IMR-90 (cell line): ENCODE data around the gene MEX3A. TPM values are rescaled to one million over a fixed set of nuclear protein-coding genes. Genes with fewer than 3 reads are reported as not detected.

Source experiments
- ATAC-seq: fragments of 200-7000 bp; cut with Tn5 transposase; 2 replicates; pipeline ENCODE4 v1.9.1; 2020; ENCODE audit warnings: low read depth, mild to moderate bottlenecking, moderate library complexity
- BruUV-seq: library from RNA; stranded (reverse); fragments of 400-500 nt; replicated peaks from 2 replicates; lab custom pipeline; 2021; lab: Mats Ljungman, UMichigan
- CTCF ChIA-PET: fragments of 300-600 bp; formaldehyde crosslinking; extraction: SDS; loops from one replicate; lab custom pipeline; 2021; ENCODE audit warnings: antibody characterized with exemption; lab: Yijun Ruan, JAX
- POLR2A ChIA-PET: fragments of 300-600 bp; sonication (Branson Sonifier 250); formaldehyde crosslinking; loops from one replicate; lab custom pipeline; 2022; ENCODE audit warnings: antibody characterized with exemption; ENCODE audit not compliant: unreplicated experiment; lab: Charles Lee
- DNase-seq: peaks from one replicate; pipeline ENCODE4 v3.0.0; 2013
- H2AFZ ChIP-seq: replicated peaks from 2 replicates; pipeline ENCODE3; 2013; ENCODE audit warnings: low read length, mild to moderate bottlenecking; ENCODE audit not compliant: poor library complexity
- H2AK5ac ChIP-seq: 2 replicates; pipeline ENCODE4 v1.6.1; 2013; ENCODE audit warnings: low read depth, low read length, inconsistent platforms
- H2AK9ac ChIP-seq: replicated peaks from 2 replicates; pipeline ENCODE3; 2013; ENCODE audit warnings: mild to moderate bottlenecking, low read depth, low read length, moderate library complexity; ENCODE audit not compliant: poor library complexity
- H2BK120ac ChIP-seq: 2 replicates; pipeline ENCODE4 v1.6.1; 2013; ENCODE audit warnings: low read depth, low read length, inconsistent platforms
- H2BK15ac ChIP-seq: 3 replicates; pipeline ENCODE4 v1.6.1; 2013; ENCODE audit warnings: low read depth, low read length, inconsistent platforms
- H2BK20ac ChIP-seq: 2 replicates; pipeline ENCODE4 v1.6.1; 2013; ENCODE audit warnings: low read depth, mild to moderate bottlenecking, inconsistent platforms, low read length, moderate library complexity
- H2BK5ac ChIP-seq: 2 replicates; pipeline ENCODE4 v1.6.1; 2013; ENCODE audit warnings: mild to moderate bottlenecking, low read depth, low read length, inconsistent platforms; ENCODE audit not compliant: poor library complexity, severe bottlenecking
- H3K14ac ChIP-seq: replicated peaks from 2 replicates; pipeline ENCODE4 v1.6.1; 2013; ENCODE audit warnings: low read depth, low read length, inconsistent platforms
- H3K18ac ChIP-seq: 2 replicates; pipeline ENCODE4 v1.6.1; 2013; ENCODE audit warnings: low read depth, low read length, control low read depth
- H3K23ac ChIP-seq: 2 replicates; pipeline ENCODE4 v1.6.1; 2013; ENCODE audit warnings: low read depth, low read length, inconsistent platforms
- H3K27ac ChIP-seq: 2 replicates; pipeline ENCODE4 v1.5.1; 2013; ENCODE audit warnings: mild to moderate bottlenecking, control low read depth, low read length; ENCODE audit not compliant: insufficient read depth
- H3K27me3 ChIP-seq: 2 replicates; pipeline ENCODE4 v1.6.1; 2013; ENCODE audit warnings: low read length; ENCODE audit not compliant: control insufficient read depth, insufficient read depth
- H3K36me3 ChIP-seq: 2 replicates; pipeline ENCODE4 v1.6.1; 2013; ENCODE audit warnings: low read length, mixed read lengths; ENCODE audit not compliant: control insufficient read depth, insufficient read depth
- H3K4ac ChIP-seq: 2 replicates; pipeline ENCODE4 v1.6.1; 2013; ENCODE audit warnings: low read depth, low read length, inconsistent platforms
- H3K4me1 ChIP-seq: 2 replicates; pipeline ENCODE4 v1.6.1; 2013; ENCODE audit warnings: low read length, mixed read lengths; ENCODE audit not compliant: control insufficient read depth, insufficient read depth
- H3K4me2 ChIP-seq: 2 replicates; pipeline ENCODE4 v1.6.1; 2013; ENCODE audit warnings: low read depth, mild to moderate bottlenecking, control low read depth, low read length, moderate library complexity
- H3K4me3 ChIP-seq: 2 replicates; pipeline ENCODE4 v1.5.1; 2013; ENCODE audit warnings: low read depth, mild to moderate bottlenecking, control low read depth, low read length, moderate library complexity; ENCODE audit not compliant: insufficient read depth
- H3K56ac ChIP-seq: 2 replicates; pipeline ENCODE4 v1.6.1; 2013; ENCODE audit warnings: low read length, inconsistent platforms; ENCODE audit not compliant: insufficient read depth; ENCODE audit errors: extremely low read depth
- H3K79me1 ChIP-seq, 2 experiments: 2 replicates each; pipeline ENCODE4 v1.6.1; 2013; ENCODE audit warnings: low read length in 2 of 2, inconsistent platforms in 1 of 2, low read depth in 1 of 2
- H3K9ac ChIP-seq: 2 replicates; pipeline ENCODE4 v1.6.1; 2013; ENCODE audit warnings: low read depth, low read length, control low read depth
- H3K9me1 ChIP-seq: 2 replicates; pipeline ENCODE4 v1.6.1; 2013; ENCODE audit warnings: low read length, inconsistent platforms; ENCODE audit not compliant: insufficient read depth
- H3K9me3 ChIP-seq: 2 replicates; pipeline ENCODE4 v1.6.1; 2013; ENCODE audit warnings: low read length; ENCODE audit not compliant: control insufficient read depth, insufficient read depth
- H4K20me1 ChIP-seq: 2 replicates; pipeline ENCODE4 v1.6.1; 2013; ENCODE audit warnings: low read length, inconsistent platforms; ENCODE audit not compliant: insufficient read depth
- H4K5ac ChIP-seq: 2 replicates; pipeline ENCODE4 v1.6.1; 2013; ENCODE audit warnings: mild to moderate bottlenecking, low read depth, low read length, control low read depth
- H4K8ac ChIP-seq, 2 experiments: 2 replicates each; pipeline ENCODE4 v1.6.1; 2013; ENCODE audit warnings: low read depth in 2 of 2, low read length in 2 of 2, control low read depth in 1 of 2, inconsistent platforms in 1 of 2
- H4K91ac ChIP-seq: 2 replicates; pipeline ENCODE4 v1.6.1; 2013; ENCODE audit warnings: low read depth, low read length, inconsistent platforms; ENCODE audit not compliant: insufficient read depth
- CHD1 ChIP-seq: IDR thresholded peaks from 2 replicates; pipeline ENCODE4 v1.6.1; 2012; ENCODE audit warnings: low read depth, low read length, improper control_type of control experiment
- CTCF ChIP-seq: conservative IDR thresholded peaks from 2 replicates; pipeline ENCODE4 v1.5.1; 2012; ENCODE audit warnings: mild to moderate bottlenecking, low read depth, low read length, improper control_type of control experiment
- MAZ ChIP-seq: IDR thresholded peaks from 2 replicates; pipeline ENCODE4 v1.6.1; 2012; ENCODE audit warnings: low read depth, mild to moderate bottlenecking, low read length, improper control_type of control experiment, moderate library complexity, borderline replicate concordance
- MXI1 ChIP-seq: IDR thresholded peaks from 2 replicates; pipeline ENCODE4 v1.6.1; 2012; ENCODE audit warnings: low read depth, mild to moderate bottlenecking, low read length, moderate library complexity, borderline replicate concordance
- POLR2A ChIP-seq: IDR thresholded peaks from 2 replicates; pipeline ENCODE4 v1.6.1; 2012; ENCODE audit warnings: mild to moderate bottlenecking, low read depth, low read length
- WGBS, 2 experiments: methylation state at CpG; one replicate each; pipeline versions ENCODE4 v1.1.5 to v1.1.7; 2013; ENCODE audit warnings: missing lambda C conversion rate in 2 of 2; ENCODE audit not compliant: insufficient read length in 1 of 2; ENCODE audit errors: extremely low coverage in 2 of 2; 5-methylcytosine and 5-hydroxymethylcytosine counted together
- dilution Hi-C: fragments of 300-500 bp; cut with HindIII; formaldehyde crosslinking; loops from one replicate; pipeline ENCODE4 v1.14.3; 2018; ENCODE audit warnings: low sequenced_read_pairs; ENCODE audit not compliant: unreplicated experiment
- in situ Hi-C: fragments of 300-500 bp; cut with MboI; formaldehyde crosslinking; loops from 3 replicates; pipeline ENCODE4 v1.14.3; 2019; ENCODE audit warnings: low sequenced_read_pairs, inconsistent platforms, mixed read lengths
- intact Hi-C: fragments of 100-400 bp; cut with micrococcal nuclease; formaldehyde crosslinking; loops from 2 replicates; pipeline ENCODE4 v1.10.0; 2022
- polyA plus RNA-seq, 3 experiments: library from polyadenylated mRNA; depleted of rRNA; stranded (reverse); fragments of >200 nt; gene quantifications; 2 replicates each; pipeline ENCODE4 v1.2.3, GENCODE V29; 2012; ENCODE audit warnings: low replicate concordance in 1 of 3
- total RNA-seq: library from RNA; depleted of rRNA; stranded (reverse); fragments of >200 nt; gene quantifications from 2 replicates; pipeline ENCODE4 v1.2.3, GENCODE V29; 2012

MEX3A gene
- total and polyA plus RNA-seq, 2 of the 4 experiments (the other 2 are of a cell fraction): 2.3 to 9.0 TPM

GRCh38 chr1:156114919-156115513 is 32.8 kb upstream of the MEX3A start:
- no peaks in the 10 kb centered on the region for H3K27me3 ChIP-seq
- peak overlapping the region; percentile 11 to 30; a peak in 3 of 4 replicates for H4K8ac ChIP-seq
- peak overlapping the region; percentile 98 for H3K4me3 ChIP-seq
- CTCF ChIA-PET: interaction anchor here (1.0 kb wide), 2 partner anchors 12 to 18 kb away, joined by 3 read pairs; no protein-coding TSS in a partner anchor
- H2AK9ac ChIP-seq: peak overlapping the region; percentile 97
- in situ Hi-C loops: no loop called here
- peaks cover 4 to 41% of the 10 kb centered on the region in 2 experiments; a peak in 3 of 4 replicates for H3K79me1 ChIP-seq
- no peak overlapping the region for H2BK15ac ChIP-seq
- TF ChIP-seq POLR2A (peak; percentile 73), MAZ (0 out of 2 replicates have a peak, but pooled peaks have one; percentile 24), MXI1 (no peak), CHD1 (peak; percentile 97), CTCF (no peak)
- peak overlapping the region; percentile 91 for H3K4me2 ChIP-seq
- H2AK5ac ChIP-seq: peak overlapping the region; percentile 98
- H4K5ac ChIP-seq: peak overlapping the region; percentile 89
- intact Hi-C loops: loop anchor here (1.0 to 2.0 kb wide), 3 partner anchors 8 to 16 kb away; no protein-coding TSS in a partner anchor
- peak overlapping the region; percentile 99 for H3K9ac ChIP-seq
- peak overlapping the region; percentile 92 for H3K56ac ChIP-seq
- peak overlapping the region; percentile 97 for H2BK5ac ChIP-seq
- H3K36me3 ChIP-seq: peaks cover 7% of the 10 kb centered on the region
- peak overlapping the region; percentile 96 for H3K27ac ChIP-seq
- H4K20me1 ChIP-seq: peaks cover 52% of the 10 kb centered on the region
- peak overlapping the region; percentile 76 for H4K91ac ChIP-seq
- no peak for DNase-seq
- BruUV-seq: no TSS peak
- H2BK120ac ChIP-seq: peak overlapping the region; percentile 22; the same call in 1 of the 2 replicates
- peaks cover 17% of the 10 kb centered on the region for H3K9me1 ChIP-seq
- peaks cover 19% of the 10 kb centered on the region for H3K4me1 ChIP-seq
- peak overlapping the region; percentile 95 for H2AFZ ChIP-seq
- POLR2A ChIA-PET: interaction anchor here (0.6 to 1.3 kb wide), 2 partner anchors 14 to 27 kb away, joined by 8 to 9 read pairs; no protein-coding TSS in a partner anchor
- peak overlapping the region; percentile 96 for H3K23ac ChIP-seq
- H3K18ac ChIP-seq: peak overlapping the region; percentile 94
- dilution Hi-C loops: no loop called here
- H2BK20ac ChIP-seq: no peak overlapping the region
- 0% methylated on average over 16 of the region's 49 CpGs; no CpG with 5 or more reads in 1 of the 2 experiments for WGBS, 2 experiments
- peak overlapping the region; percentile 97 for H3K4ac ChIP-seq
- H3K14ac ChIP-seq: peak overlapping the region; percentile 93
- ATAC-seq: no peak; the same call in 1 of the 2 replicates
- H3K9me3 ChIP-seq: no peaks in the 10 kb centered on the region
